Fibroblast of villous mesenchyme (primary cell): ENCODE data around the gene USP17L30. TPM values are rescaled to one million over a fixed set of nuclear protein-coding genes. Genes with fewer than 3 reads are reported as not detected.
"Not testable (repeated sequence)": the region's sequence is repeated elsewhere in the genome, so short reads cannot be mapped to it uniquely, and the experiment has no call there.

Source experiments
- DNase-seq: peaks from one replicate; pipeline ENCODE4 v3.0.0-alpha.2; 2010; ENCODE audit warnings: low read depth
- H3K4me3 ChIP-seq: 2 replicates; pipeline ENCODE4 v1.5.1; 2011; ENCODE audit warnings: low read depth, mild to moderate bottlenecking, low read length
- small RNA-seq: library from RNA; depleted of rRNA; stranded (forward); fragments of <200 nt; gene quantifications from one replicate; pipeline ENCODE3, GENCODE V24; 2012
- total RNA-seq: library from RNA; depleted of rRNA; stranded (reverse); fragments of >200 nt; gene quantifications from 2 replicates; pipeline ENCODE4 v1.2.3, GENCODE V29; 2012
- TF ChIP-seq, protein P1 (sequence below): IDR thresholded peaks from 2 replicates; pipeline ENCODE4 v1.5.1; 2012; ENCODE audit warnings: low read depth, mild to moderate bottlenecking, low read length; ENCODE audit not compliant: insufficient read depth

Gene USP17L30
- total RNA-seq, 1 donor, result not detected

DNA sequence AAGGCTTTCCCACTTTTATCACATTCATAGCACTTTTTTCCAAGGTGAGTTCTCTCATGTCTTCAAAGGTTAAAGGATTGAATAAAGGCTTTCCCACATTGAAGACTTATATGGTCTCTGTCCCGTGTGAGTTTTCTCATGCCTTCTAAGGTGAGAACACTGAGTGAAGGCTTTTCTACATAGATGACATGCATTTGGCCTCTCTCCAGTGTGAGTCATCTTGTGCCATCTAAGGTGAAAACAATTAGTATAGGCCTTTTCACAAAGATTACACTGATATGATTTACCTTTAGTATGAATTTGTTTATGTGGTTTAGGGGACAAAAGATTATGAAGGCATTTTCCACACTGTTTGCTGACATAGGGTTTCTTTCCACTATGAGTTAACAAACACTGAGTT, 21.2 kb downstream of the USP17L30 start:
- no peak for DNase-seq
- H3K4me3 ChIP-seq, result no peak overlapping the region
- TF ChIP-seq, protein P1, sequence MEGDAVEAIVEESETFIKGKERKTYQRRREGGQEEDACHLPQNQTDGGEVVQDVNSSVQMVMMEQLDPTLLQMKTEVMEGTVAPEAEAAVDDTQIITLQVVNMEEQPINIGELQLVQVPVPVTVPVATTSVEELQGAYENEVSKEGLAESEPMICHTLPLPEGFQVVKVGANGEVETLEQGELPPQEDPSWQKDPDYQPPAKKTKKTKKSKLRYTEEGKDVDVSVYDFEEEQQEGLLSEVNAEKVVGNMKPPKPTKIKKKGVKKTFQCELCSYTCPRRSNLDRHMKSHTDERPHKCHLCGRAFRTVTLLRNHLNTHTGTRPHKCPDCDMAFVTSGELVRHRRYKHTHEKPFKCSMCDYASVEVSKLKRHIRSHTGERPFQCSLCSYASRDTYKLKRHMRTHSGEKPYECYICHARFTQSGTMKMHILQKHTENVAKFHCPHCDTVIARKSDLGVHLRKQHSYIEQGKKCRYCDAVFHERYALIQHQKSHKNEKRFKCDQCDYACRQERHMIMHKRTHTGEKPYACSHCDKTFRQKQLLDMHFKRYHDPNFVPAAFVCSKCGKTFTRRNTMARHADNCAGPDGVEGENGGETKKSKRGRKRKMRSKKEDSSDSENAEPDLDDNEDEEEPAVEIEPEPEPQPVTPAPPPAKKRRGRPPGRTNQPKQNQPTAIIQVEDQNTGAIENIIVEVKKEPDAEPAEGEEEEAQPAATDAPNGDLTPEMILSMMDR, result no peak

DNA sequence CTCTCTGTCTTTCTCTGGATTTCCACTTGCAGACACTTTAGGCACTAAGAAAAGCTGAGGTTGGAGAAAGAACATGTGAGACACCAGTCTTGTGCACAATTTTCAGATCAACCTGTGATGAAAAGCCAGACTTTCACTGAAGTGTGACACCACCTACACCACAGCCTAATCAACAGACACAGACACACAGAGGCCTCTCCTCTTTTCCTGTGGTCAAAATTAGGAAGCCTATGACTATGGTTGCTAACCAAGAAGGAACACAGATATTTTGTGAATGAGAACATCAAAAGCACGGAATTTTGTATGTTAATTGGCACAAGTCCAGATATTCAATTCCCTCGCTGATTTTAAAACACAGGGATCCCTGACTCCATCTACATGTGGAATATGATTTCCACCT, 26.1 kb downstream of the USP17L30 start:
- not testable (repeated sequence) for DNase-seq, H3K4me3 ChIP-seq

DNA sequence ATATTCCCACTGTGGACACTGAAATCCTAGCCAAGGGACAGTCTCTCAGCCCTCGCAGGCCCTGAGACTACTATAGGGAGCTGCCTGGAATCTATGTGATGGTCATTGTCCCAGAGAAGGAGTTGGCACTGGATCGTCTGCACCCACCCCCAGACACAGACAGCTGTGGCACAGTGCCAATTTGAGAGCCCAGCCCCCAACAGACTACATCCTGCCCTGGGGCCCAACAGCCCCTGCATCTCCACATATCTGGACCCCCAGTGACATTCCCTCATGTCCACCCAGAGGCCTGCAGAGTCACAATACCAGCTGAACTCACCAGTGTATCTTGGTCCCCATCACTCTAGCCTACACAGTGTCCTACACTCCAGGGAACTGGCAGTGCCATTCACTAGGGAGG, 42.8 kb downstream of the USP17L30 start:
- not testable (repeated sequence) for DNase-seq, H3K4me3 ChIP-seq

DNA sequence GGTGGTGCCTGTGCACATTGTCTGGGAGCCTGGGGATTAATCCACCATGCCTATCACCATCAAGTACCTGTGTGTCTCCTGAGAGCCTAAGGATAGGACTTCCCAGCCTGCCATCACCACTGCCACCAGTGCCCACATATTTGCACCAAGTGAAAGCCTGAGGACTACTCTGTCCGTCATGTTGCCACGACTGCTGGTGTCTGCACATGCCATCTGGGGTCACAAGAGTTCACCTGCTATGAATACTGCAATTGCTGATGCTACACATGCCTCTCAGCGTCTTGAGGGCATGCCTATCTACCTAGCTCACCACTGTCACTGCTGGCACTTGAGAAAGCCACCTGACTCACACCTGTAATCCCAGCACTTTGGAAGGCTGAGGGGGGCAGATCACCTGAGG, 43.6 kb downstream of the USP17L30 start:
- not testable (repeated sequence) for DNase-seq, H3K4me3 ChIP-seq

DNA sequence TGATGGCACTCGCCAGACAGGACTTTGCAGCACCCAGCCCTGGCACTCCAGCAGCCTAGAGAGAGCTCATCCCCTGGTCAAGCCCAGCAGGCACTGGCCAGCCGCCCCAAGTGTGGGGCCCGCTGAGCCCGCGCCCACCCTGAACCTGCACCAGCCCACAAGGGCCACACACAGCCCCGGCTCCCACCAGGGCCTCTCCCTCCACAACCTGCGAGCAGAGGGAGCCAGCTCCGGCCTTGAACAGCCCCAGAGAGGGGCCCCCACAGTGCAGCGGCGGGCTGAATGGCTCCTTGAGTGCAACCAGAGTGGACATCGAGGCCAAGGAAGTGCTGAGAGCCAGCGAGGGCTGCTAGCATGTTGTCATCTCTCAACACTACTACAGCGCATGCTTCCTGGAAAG, 46.9 kb downstream of the USP17L30 start:
- TF ChIP-seq, protein P1, result no peak

More for the DNA sequence above, 46.9 kb downstream of the USP17L30 start:
- no peak overlapping the region for H3K4me3 ChIP-seq
- DNase-seq, result no peak

Small RNAs within 50 kb of the gene (small RNA-seq; reads per million reads assigned to genes)
- not detected for gene RNA5SP153

Other genes with a start within 250 kb of the USP17L30 start
- not detected in 2 replicates for gene FAM90A26, start 192.7 kb upstream of the USP17L30 start, total RNA-seq
- not detected in 2 replicates for gene USP17L10, start 152.5 kb upstream of the USP17L30 start, total RNA-seq
- gene USP17L11, start 147.7 kb upstream of the USP17L30 start, total RNA-seq, result not detected in 2 replicates
- not detected in 2 replicates for gene USP17L12, start 143.0 kb upstream of the USP17L30 start, total RNA-seq
- not detected in 2 replicates for gene USP17L13, start 138.2 kb upstream of the USP17L30 start, total RNA-seq
- gene USP17L15, start 128.7 kb upstream of the USP17L30 start, total RNA-seq, result not detected in 2 replicates
- not detected in 2 replicates for gene USP17L17, start 119.2 kb upstream of the USP17L30 start, total RNA-seq
- not detected in 2 replicates for gene USP17L18, start 114.5 kb upstream of the USP17L30 start, total RNA-seq
- not detected in 2 replicates for gene USP17L19, start 109.8 kb upstream of the USP17L30 start, total RNA-seq
- gene USP17L20, start 105.0 kb upstream of the USP17L30 start, total RNA-seq, result not detected in 2 replicates
- not detected in 2 replicates for gene USP17L21, start 100.3 kb upstream of the USP17L30 start, total RNA-seq
- gene USP17L22, start 95.5 kb upstream of the USP17L30 start, total RNA-seq, result not detected in 2 replicates
- not detected in 2 replicates for gene USP17L24, start 38.0 kb upstream of the USP17L30 start, total RNA-seq
- gene USP17L25, start 33.2 kb upstream of the USP17L30 start, total RNA-seq, result not detected in 2 replicates
- gene USP17L26, start 28.5 kb upstream of the USP17L30 start, total RNA-seq, result not detected in 2 replicates
- gene USP17L5, start 23.7 kb upstream of the USP17L30 start, total RNA-seq, result not detected in 2 replicates
- not detected in 2 replicates for gene USP17L27, start 19.0 kb upstream of the USP17L30 start, total RNA-seq
- gene USP17L28, start 14.2 kb upstream of the USP17L30 start, total RNA-seq, result not detected in 2 replicates
- not detected in 2 replicates for gene USP17L29, start 9.5 kb upstream of the USP17L30 start, total RNA-seq
- not detected in 2 replicates for gene DEFB131A, start 81.3 kb downstream of the USP17L30 start, total RNA-seq